Measurements from ENCODE around the gene ABCF2.

- TF ChIP-seq ELF4 (IDR thresholded peaks at IDR 0.05) (no peak), BHLHE40 (IDR thresholded peaks at IDR 0.05; ENCODE audit: borderline replicate concordance) (no peak), FOXA1 (IDR thresholded peaks at IDR 0.05) (no peak), FOXK2 (IDR thresholded peaks at IDR 0.05) (no peak), ARNT (IDR thresholded peaks at IDR 0.05) (no peak), L3MBTL2 (conservative IDR thresholded peaks at IDR 0.05) (no peak)
Measured at GRCh38 chr7:151274936-151275812, 48.2 kb upstream of the ABCF2 start.
